SU-DHL-6 (cell line): ENCODE results near the gene ZNF91.
"Not testable (repeated sequence)": the region's sequence is repeated elsewhere in the genome, so short reads cannot be mapped to it uniquely, and the experiment has no call there.

Experiments
- H2AFZ ChIP-seq: fragments of 200-600 bp; sonication (generic); 2 replicates; pipeline ENCODE4 v1.6.1; 2014; ENCODE audit warnings: low read depth, mild to moderate bottlenecking, moderate library complexity, mixed read lengths, antibody characterized with exemption, low read length; ENCODE audit not compliant: severe bottlenecking
- H3F3A ChIP-seq: fragments of 200-600 bp; shearing (Covaris generic); 2 replicates; pipeline ENCODE4 v1.6.0; 2016; ENCODE audit warnings: antibody characterized with exemption, mild to moderate bottlenecking; ENCODE audit not compliant: insufficient read depth
- H3K27ac ChIP-seq: fragments of 200-600 bp; sonication (generic); 2 replicates; pipeline ENCODE4 v1.5.1; 2016; ENCODE audit warnings: low read depth, mild to moderate bottlenecking, low read length, moderate library complexity, mixed read lengths
- H3K27me3 ChIP-seq: fragments of 200-600 bp; sonication (generic), shearing (Covaris generic); 2 replicates; pipeline ENCODE4 v1.6.0; 2014; ENCODE audit warnings: mild to moderate bottlenecking, low read length
- H3K36me3 ChIP-seq: fragments of 200-600 bp; sonication (generic); 2 replicates; pipeline ENCODE4 v1.6.1; 2014; ENCODE audit warnings: mild to moderate bottlenecking, low read length, mixed read lengths
- H3K4me2 ChIP-seq: fragments of 300-600, 200-600 bp; shearing (Covaris generic), sonication (generic); 2 replicates; pipeline ENCODE4 v1.6.0; 2014; ENCODE audit warnings: low read length, low read depth, mild to moderate bottlenecking; ENCODE audit not compliant: poor library complexity, severe bottlenecking
- H3K4me3 ChIP-seq: fragments of 200-600 bp; sonication (generic); 2 replicates; pipeline ENCODE4 v1.5.1; 2014; ENCODE audit warnings: antibody characterized with exemption, low read length, mild to moderate bottlenecking, mixed read lengths; ENCODE audit not compliant: insufficient read depth, poor library complexity, severe bottlenecking
- H3K79me2 ChIP-seq: fragments of 200-600 bp; sonication (generic); 2 replicates; pipeline ENCODE4 v1.6.1; 2014; ENCODE audit warnings: mild to moderate bottlenecking, low read length, moderate library complexity; ENCODE audit not compliant: insufficient read depth
- H3K9ac ChIP-seq: fragments of 200-600 bp; sonication (generic); 2 replicates; pipeline ENCODE4 v1.7.0; 2014; ENCODE audit warnings: mild to moderate bottlenecking, low read length
- H3K9me2 ChIP-seq: fragments of 200-600 bp; sonication (generic); replicated peaks from 2 replicates; pipeline ENCODE4 v1.6.1; 2014; ENCODE audit warnings: low read length; ENCODE audit not compliant: insufficient read depth
- H3K9me3 ChIP-seq: fragments of 200-600 bp; sonication (generic); 2 replicates; pipeline ENCODE4 v1.6.1; 2014; ENCODE audit warnings: low read length, mixed read lengths; ENCODE audit not compliant: insufficient read depth
- H4K20me1 ChIP-seq: fragments of 200-600 bp; sonication (generic); 2 replicates; pipeline ENCODE4 v1.6.1; 2014; ENCODE audit warnings: low read depth, mild to moderate bottlenecking, antibody characterized with exemption, low read length, moderate library complexity, mixed read lengths
- CTCF ChIP-seq: fragments of 200-600 bp; sonication (generic); IDR thresholded peaks from one replicate; pipeline ENCODE4 v1.5.1; 2017; ENCODE audit warnings: antibody characterized with exemption, mild to moderate bottlenecking, low read length, moderate library complexity; ENCODE audit not compliant: insufficient read depth, poor library complexity, severe bottlenecking
- EZH2phosphoT487 ChIP-seq: fragments of 200-600 bp; sonication (generic), shearing (Covaris generic); conservative IDR thresholded peaks from 2 replicates; pipeline ENCODE4 v1.6.1; 2018; ENCODE audit warnings: mild to moderate bottlenecking, antibody characterized with exemption, low read length, moderate library complexity, mixed read lengths

The ZNF91 gene

GRCh38 chr19:23304238-23304637 is 91.0 kb downstream of the ZNF91 start:
- Histone ChIP-seq H3K9me2 (no peaks in the 10 kb centered on the region), H3K9me3 (0 out of 2 replicates have a peak, but pooled peaks cover 7% of the 10 kb centered on the region), H3K9ac (no peak overlapping the region), H4K20me1 (no peaks in the 10 kb centered on the region), H3K4me3 (no peak overlapping the region), H3K36me3 (no peaks in the 10 kb centered on the region), H3K27ac (no peak overlapping the region), H3K27me3 (no peaks in the 10 kb centered on the region), H3F3A (no peaks in the 10 kb centered on the region), H3K4me2 (no peak overlapping the region), H3K79me2 (no peaks in the 10 kb centered on the region), H2AFZ (no peak overlapping the region)
- TF ChIP-seq EZH2phosphoT487 (no peak), CTCF (no peak)

- TF ChIP-seq EZH2phosphoT487 (no peak), CTCF (no peak)
- H2AFZ ChIP-seq = no peak overlapping the region
- H3K9me3 ChIP-seq = no peaks in the 10 kb centered on the region; the same call in 1 of the 2 replicates
- H3K9ac ChIP-seq = no peak overlapping the region
- no peak overlapping the region for H3K4me3 ChIP-seq
- no peak overlapping the region for H3K27ac ChIP-seq
- no peaks in the 10 kb centered on the region for H4K20me1 ChIP-seq
- H3K9me2 ChIP-seq = no peaks in the 10 kb centered on the region
- H3K36me3 ChIP-seq = no peaks in the 10 kb centered on the region
- no peaks in the 10 kb centered on the region for H3K27me3 ChIP-seq
- no peaks in the 10 kb centered on the region for H3K79me2 ChIP-seq
- no peaks in the 10 kb centered on the region; the same call in 1 of the 2 replicates for H3F3A ChIP-seq
- H3K4me2 ChIP-seq = no peak overlapping the region
Measured at GRCh38 chr19:23294141-23294540, 101.1 kb downstream of the ZNF91 start.

- not testable (repeated sequence) for H3K9me2 ChIP-seq, H2AFZ ChIP-seq, H3K9me3 ChIP-seq, H3K9ac ChIP-seq, H3K4me2 ChIP-seq, H3K27me3 ChIP-seq, H3F3A ChIP-seq, H3K36me3 ChIP-seq, H3K27ac ChIP-seq, H4K20me1 ChIP-seq, H3K4me3 ChIP-seq, H3K79me2 ChIP-seq
Measured at GRCh38 chr19:23289966-23290365, 105.3 kb downstream of the ZNF91 start.
